NCI-H146 treated with DMSO at 0.1 percent for 48 hours (cell line): ENCODE results near the gene MMAB.

Source experiments
- DNase-seq: peaks from one replicate; lab custom pipeline; 2025; ENCODE audit not compliant: unreplicated experiment; lab: John Stamatoyannopoulos, UW

The MMAB gene

DNA sequence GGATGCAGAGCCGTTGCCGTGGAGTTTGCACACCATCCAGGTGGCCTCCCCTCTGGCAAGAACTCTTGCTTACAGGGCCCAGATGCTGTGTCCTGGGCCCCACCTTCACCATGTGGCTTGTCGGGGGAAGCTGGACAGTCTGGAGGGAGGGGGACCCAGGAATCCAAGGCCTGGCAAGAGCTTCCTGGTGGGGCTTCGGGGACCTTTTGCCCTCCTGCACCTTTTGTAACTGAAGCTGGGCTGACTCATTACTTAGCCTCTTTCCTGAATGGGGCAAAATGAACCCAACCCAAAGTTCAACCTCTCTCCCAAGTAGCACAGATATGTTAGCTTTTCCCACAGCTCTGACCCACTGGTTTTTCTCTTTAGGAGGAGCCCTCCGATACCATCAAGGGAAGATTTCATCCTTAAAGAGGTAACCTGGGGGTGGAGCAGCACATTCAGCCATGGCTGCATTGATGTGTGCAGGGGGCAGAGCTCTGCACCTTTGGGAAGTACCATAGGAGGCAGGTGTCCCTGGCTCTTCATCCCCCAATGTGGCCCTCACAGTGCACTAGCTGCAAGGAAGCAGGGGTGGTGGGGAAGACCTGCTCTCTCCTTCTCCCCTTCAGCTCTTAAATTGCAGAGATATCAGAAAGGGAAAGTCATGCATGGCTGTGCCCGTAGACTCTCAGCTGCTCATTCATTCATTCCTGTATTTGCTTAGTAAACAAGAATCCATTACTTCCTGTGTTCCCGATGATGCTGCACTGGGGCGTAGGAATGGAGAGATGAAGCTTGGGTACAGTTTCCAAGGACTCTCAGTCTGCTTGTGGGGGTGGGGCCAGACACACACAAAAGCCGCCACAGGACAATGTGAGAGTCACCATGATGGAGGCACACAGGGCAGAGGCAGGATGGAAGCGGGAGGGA, 13.3 kb upstream of the MMAB start:
- peak; percentile 32 for DNase-seq

DNA sequence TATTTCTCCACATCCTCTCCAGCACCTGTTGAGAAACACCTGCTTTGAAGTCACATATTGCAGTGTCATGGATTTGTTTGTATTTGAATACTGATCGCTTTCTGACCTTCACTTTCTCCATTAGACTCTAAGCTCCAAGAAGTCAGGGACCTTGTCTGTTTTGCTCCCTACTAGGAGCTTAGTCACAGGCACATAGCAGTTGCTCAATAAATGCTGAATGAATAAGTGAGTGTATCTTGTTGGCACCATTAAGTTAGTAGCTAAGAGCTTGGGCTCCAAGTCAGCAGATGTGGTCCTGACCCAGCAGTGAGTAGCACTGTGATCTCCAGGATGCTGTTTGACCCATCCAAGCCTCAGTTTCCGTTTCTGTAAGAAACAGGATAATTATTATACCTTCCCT, 10.4 kb upstream of the MMAB start:
- DNase-seq, result no peak

DNA sequence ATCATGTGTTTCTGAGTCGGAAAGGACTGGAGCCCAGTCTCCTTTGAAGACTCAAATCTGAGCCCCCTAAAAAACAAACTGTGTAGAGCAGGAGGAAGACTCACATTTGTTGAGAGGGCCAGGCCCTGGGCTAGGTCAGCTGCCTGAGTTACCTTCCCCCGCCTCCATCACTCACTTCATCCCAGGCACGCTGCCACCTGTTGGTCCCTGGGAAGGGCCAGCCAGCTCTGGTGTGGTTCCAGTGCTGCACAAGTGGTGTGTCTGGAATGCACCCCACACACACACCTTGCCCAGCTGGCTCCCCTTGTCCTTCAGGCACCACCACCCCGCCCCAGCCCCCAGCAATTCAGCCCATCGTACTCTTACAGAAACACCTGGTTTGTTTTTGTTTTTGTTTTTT, 9.3 kb upstream of the MMAB start:
- no peak for DNase-seq

DNA sequence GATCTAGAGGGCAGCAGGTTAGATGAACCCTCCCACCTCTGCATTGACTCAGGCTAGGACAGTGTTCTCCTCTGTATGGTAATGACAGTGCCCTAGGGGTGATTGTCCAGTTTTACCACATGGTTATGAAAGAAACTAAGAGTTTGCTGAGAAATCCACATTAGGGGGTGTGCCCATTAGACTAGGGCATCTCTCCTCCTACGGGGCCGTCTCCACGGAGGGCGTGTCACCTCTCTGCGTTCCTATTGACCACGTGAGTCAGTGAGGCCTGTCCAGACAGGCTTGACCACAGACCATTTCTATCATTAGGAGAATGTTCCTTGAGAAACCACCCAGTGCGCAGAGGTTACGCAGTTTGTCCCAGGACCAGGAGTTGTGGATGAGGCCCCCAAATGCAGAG, 8.6 kb upstream of the MMAB start:
- no peak for DNase-seq

DNA sequence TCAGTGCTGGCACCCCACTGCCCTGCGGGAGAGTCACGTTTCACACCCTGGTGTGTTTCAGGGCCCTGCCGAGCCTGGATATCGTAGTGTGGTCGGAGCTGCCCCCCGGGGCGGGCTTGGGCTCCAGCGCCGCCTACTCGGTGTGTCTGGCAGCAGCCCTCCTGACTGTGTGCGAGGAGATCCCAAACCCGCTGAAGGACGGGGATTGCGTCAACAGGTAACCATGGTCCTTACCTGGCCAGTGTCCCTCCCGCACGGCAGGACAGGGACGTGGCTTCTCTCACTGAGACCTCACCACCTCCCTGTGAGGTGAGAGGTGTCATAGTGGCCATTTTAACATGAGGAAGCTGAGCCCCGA, 8.0 kb upstream of the MMAB start:
- DNase-seq, result no peak

DNA sequence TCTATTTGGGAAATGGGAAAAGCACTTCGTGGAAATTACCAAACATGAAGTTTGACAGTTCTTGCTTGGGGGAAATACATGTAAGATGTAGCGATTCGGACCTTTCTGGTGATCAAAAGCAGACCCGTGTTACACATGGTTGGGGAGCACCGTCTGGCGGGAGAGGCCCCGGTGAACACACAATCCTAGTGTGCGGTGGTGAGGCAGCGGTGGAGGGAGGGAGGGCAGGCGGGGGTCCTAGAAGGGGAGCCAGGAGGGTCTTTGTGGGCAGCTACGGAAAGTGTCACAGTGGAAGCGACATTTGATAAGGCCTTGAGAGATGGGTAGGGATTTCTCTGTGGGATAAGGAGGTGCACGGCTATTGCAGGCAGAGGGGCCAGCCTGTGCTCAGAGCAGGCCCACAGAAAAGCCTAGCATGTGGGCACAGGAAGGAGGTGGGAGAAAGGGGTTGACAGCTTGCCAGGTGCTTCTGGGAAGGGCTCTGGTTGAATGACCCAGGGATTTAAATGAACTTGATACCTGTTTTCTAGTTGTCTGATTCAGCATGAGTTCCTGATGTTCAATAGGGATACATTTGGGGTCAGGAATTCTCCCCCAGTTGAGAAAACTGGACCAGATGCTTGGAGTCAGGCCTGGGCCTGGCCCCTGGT, 7.5 kb upstream of the MMAB start:
- no peak for DNase-seq

DNA sequence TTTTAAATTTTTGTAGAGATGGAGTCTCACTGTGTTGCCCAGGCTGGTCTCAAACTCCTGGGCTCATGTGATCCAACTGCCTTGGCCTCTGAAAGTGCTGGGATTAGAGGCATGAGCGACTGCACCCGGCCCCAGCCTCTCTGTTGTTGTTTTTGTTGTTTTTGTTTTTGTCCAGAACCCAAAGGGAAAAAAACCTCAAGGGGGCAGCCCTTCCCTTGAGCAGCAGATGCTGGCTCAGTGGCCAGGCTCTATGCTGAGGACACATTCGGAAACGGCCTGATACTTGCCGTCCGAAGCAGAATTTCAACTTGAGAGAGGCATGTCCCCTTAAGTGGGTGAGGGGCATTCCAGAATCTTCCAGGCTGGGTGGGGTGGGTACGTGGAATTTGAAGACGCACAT, 7.0 kb upstream of the MMAB start:
- no peak for DNase-seq

DNA sequence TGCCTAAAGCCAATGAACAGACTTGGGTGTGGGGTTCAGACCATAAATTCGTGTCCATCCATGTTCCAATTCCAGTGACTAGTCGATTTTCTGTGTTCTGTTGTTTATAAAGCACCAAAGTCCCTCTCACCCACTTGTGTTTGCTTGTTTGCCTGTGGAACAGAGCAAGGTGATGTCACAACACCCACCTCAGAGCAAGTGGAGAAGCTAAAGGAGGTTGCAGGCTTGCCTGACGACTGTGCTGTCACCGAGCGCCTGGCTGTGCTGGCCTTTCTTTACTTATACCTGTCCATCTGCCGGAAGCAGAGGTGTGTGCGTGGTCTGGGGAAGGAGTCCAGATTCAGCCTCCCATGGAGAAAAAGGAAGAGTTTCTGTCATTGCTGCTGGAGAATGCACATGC, 6.3 kb upstream of the MMAB start:
- no peak for DNase-seq

DNA sequence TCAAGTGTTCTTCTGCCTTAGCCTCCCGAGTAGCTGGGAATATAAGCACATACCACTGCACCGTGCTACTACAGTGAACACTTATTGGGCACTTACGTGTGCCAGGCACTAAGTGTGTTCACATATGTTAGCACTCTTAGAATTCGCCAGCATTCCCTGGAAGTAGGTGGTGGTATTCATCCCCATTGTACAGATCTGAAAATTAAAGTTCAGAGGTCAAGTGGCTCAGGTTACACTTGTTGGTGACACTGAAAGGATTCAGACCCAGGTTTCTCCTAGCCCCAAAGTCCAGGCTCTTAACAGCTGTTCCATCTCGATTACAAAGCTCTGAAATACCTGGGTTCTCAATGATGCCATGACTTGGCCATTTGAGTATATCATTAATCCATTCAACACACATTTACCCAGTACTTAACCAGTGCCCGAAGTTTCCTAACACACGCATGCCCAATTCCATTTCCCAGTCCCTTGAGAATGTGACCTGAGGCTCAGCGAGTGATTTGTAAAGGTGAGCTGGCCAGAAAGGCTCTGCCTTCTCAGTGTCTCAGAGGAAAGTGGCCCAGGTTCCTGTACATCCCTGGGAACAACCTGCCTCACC, 5.1 kb upstream of the MMAB start:
- no peak for DNase-seq

DNA sequence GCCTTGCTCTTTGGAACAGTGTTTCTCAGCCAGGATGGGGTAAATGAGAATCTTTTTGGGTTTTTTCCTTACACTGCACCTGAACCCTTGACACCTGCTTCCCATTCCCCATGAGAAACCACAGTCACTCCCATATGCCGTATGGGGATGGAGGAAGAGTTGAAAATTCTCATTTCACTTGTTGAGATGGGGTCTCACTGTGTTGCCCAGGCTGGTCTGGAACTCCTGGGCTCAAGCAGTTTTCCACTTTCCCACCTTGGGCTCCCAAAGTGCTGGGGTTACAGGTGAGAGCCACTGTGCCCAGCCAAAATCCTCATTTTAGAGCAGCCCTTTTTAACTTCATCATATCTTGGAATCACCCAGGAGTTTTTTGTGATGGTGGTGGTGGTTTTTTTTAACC, 4.0 kb upstream of the MMAB start:
- no peak for DNase-seq

DNA sequence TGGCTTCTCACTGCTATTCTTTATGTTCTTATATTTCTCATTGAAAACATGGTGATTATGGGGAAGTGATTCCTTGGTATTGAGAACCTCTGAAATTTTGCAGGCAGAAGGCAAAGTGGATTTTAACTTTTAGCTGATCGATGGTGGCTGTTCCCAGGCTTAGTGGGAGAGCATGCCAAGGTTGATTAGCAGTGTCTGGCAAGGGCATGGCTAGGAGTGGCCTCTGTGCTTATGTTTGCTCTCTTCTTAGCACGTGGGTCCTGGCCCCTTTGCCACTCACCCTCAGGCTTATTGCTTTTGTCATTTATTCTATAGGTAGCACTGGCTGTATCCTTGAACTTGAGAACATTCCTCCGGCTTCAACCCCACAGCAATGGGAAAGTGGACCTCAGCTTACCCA, 2.4 kb upstream of the MMAB start:
- DNase-seq, result no peak

DNA sequence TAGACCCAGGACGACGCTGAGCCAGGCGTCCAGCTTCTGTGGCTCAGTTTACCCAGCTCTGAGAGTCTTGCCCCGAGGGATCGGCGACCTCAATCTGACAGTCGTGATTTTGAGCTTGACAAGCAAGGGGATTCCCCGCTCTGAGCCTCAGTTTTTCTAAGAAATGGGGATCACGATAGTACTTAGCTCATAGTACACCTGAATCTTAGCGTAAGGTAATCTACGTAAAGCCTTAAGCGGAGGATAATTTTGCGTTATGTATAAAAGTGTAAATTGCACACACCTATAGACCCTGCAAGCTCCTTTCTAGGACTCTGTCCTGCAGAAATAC, 575 bp upstream of the MMAB start:
- DNase-seq, result no peak

DNA sequence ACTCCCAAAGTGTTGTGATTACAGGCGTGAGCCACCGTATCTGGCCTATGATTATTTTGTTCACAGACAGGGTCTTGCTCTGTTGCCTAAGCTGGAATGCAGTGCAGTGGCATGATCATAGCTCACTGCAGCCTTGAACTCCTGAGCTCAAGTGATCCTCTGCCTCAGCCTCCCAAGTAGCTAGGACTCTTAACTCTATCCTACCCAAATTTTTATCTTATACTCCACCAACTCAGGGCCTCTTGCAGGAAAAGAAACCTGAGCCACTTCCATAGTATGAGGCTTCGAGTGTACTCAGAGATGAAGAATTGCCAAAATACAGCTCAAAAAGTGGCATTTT, 828 bp downstream of the MMAB start:
- DNase-seq, result no peak

DNA sequence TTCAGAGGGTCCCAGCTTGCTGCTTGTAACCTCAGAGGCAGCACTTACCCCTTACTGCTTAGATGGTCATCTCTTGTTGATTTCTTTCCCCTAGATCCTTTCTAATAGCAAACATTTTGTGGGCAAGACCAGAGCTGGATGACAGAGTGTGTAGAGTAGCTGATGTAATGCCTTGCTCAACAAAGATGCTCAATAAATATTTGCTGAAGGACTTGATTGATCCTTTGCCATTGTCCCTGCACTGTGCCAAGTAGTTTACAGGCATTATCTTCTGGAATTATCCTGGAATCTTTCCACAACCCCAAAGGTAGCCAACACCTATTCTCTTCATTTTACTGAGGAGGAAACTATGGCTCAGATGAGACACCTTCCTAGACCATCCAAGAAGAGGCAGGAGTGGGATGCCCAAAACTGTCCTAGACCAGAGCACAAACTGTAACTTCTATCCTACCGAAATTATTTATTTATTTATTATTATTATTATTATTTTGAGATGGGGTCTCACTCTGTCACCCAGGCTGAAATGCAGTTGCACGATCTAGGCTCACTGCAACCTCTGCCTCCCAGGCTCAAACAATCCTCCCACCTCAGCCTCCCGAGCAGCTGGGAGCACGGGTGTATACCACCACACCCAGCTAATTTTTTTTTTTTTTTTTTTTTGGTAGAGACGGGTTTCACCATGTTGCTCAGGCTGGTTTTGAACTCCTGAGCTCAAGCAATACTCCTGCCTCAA, 1.4 kb downstream of the MMAB start:
- no peak for DNase-seq

DNA sequence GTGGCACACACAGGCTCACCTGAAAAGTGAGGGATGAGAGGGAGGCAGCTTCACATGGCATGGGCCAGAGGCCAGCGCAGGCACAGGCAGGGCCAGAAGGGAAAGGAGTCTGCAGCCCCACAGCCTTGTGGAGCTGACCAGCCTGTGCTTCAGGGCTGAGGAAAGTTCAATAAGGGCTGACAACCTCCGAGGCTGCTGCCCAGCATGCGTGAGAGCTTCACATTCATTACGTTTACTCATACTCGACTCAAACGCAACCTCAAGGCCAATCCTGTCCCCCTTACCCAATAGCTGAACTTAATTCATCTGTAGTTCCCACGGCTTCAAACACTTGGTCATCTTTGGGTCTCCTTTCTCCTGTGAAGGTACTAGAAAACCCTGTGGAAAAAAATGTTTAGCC, 4.8 kb downstream of the MMAB start:
- no peak for DNase-seq

DNA sequence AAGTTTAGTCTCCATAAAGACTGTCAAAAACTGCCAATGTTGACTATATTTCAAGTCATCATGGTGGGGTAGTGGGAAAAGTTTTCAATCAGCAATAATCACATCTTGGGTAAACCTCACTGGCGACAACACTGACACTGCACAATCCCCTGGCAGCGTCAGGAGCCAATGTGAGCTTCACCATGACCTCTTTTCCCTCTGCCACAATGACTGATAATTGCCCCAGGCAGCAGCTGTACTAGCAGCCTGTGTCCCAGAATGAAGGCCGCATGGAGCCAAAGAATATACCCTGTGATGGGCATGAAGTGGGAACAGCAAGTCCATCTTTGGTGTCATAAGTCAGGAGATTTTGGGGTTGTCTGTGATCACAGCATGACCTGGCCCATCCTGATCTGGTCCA, 5.3 kb downstream of the MMAB start:
- DNase-seq, result no peak

DNA sequence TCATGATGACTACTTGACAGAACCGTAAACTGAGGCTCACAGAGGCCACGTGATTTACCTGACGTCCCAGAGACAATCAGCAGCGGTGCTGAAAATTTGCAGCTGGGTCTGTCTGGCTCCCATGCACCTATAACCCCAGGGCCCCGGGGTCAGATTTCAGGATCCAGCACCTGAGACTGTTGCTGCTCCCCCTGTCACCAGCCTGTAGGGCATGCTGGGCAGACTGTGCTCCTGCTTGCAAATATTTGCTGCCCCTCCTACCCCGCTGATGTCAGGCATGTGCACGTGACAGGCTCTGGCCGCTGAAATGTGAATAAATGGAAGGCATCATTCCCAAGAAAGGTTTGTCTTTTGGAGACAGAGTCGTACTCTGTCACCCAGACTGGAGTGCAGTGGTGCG, 6.0 kb downstream of the MMAB start:
- no peak for DNase-seq

DNA sequence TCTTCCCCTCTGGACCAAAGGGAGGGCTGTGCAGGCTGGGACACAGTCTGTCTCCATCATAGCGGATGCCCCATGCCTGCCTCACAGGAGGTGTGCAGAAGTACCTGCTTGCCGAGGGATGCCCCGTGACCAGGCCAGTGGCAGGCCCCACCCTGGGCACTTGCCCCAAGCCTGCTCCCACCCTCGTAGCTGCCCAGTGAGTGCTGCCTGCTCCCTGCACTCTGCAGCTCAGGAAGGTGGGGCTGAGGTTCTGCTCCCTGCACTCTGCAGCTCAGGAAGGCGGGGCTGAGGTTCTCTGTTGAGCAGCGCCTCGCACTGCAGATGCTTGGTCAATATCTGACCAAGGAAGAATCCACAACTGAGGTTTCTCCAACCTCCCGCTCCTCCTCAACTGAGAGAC, 6.9 kb downstream of the MMAB start:
- no peak for DNase-seq

DNA sequence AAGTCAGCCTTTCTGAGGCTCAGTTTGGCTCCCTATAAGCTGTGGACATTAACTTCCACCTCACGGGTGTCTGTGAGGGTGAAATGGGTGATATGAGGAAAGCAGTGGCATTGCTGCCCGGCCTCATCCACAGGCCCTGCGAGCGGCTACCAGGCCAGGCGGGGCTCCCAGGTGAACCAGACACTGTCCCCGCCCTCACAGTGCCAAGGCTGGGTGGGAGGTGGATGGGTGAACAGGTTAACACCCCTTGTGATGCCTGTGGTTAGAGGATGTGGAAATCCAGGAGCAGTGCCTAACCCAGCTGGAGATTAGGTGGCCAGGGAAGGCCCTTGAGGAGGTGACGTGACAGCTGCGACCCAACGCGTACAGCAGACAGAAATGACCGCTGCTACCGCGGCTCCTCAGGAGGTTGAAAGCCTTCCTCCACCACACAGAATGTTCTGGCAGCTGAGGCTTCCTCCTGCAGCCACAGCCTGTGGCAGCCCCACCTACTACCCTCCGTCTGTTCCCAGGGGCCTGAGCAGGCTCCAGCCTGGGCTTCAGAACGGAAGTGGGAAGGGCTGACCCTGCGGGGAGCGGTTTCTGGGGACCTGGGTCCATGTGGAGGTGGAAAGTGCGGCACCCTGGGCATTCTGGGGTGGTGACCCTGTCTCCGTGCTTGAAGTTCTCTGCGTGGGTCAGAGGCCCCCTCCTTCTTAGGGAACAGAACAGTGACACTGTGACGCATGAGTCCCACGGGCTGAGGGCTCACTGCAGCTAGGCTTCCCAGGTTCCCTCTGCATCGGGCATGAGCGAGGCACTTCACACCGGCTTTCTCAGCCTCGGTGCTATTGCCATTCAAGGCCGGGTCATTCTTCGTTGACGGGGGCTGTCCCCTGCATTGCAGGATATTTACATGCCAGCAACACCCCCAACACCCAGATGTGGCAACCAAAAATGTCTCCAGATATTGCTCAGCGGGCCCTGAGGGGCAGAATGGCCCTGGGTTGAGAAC, 9.7 kb downstream of the MMAB start:
- DNase-seq, result no peak

DNA sequence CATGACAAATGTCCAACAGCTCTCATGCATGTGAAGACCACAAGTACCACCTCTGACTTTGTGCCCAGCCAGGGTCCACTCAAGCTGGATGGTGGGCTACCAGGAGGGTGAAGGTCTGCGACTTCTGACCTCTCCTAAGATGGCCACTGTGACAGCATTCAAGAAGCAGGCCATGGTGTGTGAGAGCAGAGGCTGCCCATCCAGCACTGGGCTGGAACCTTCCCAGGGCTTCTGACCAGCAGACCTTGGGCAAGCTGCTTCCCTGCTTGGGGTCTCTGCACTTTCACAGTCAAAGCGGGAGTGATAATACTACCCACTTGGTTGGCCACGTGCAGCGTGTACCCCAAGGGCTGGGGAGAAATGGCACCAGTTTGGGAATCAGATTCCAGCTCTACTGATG, 10.4 kb downstream of the MMAB start:
- no peak for DNase-seq

DNA sequence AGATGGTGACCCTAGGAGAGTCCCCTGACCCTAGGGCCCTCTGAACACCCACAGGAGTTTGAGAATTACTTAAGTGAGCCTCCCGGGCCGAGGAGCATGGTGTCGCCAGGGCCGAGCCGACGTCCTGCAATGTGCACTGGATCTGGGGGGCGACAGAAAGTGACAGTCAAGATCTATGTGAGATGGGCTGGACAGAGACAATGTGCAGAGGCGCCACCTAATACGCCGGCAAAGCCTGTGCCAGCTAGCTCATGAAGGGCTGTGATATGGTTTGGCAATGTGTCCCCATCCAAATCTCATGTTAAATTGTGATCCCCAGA, 11.6 kb downstream of the MMAB start:
- DNase-seq, result no peak
